Transverse colon (tissue), 4 donors: ENCODE data around the gene LEFTY1.
A peak's percentile ranks its signal among the peaks of the same experiment; 100 is the strongest.

Experiments
- EP300 ChIP-seq: sonication (generic); formaldehyde crosslinking; IDR thresholded peaks from one replicate; pipeline ENCODE4 v1.6.1; 2017; ENCODE audit warnings: antibody characterized with exemption, low read depth
- POLR2A ChIP-seq: fragments of 450-650 bp; IDR thresholded peaks from one replicate; pipeline ENCODE4 v1.6.1; 2016; ENCODE audit warnings: antibody characterized with exemption, mild to moderate bottlenecking, moderate library complexity
- POLR2AphosphoS5 ChIP-seq, 3 donors: sonication (generic); formaldehyde crosslinking; IDR thresholded peaks; one replicate each; pipeline ENCODE4 v1.6.1; 2016; ENCODE audit warnings: antibody characterized with exemption in 3 of 3
- TF ChIP-seq, protein P1 (sequence below), 5 experiments: fragments of 200-600 bp in 3 of 5; fragments of 450-650 bp in 2 of 5; sonication (generic) in 3 of 5; IDR thresholded peaks; 1 replicate in 2 of 5; 2 replicates in 3 of 5; pipeline ENCODE4 v1.5.1; 2016 to 2017; ENCODE audit warnings: antibody characterized with exemption in 5 of 5, inconsistent platforms in 3 of 5, mild to moderate bottlenecking in 2 of 5, moderate library complexity in 1 of 5

DNA sequence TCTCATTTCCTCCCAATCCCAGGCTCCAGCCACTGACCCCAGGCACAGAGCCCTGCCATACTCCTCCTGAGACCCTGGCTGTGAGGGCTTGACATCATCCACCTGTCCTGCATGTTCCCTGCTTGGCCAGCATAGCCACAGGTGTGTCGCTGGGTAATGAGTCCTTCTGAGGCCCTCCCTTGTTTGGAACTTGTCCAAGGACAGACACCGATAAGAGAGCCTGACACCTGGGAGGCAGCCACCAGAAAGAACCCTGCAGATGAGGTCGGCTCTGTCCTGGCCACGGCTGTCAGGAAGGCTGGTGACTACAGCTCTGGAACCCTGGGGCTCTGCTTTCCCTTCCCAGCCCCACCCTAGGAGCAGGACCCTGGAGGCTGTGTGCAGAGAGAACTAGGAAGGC, 41.3 kb downstream of the LEFTY1 start:
- TF ChIP-seq POLR2AphosphoS5 (IDR thresholded peaks at IDR 0.05) (peak in 2 of 3 donors; percentile 46 to 58), POLR2A (no peak), EP300 (no peak)
- TF ChIP-seq, protein P1, sequence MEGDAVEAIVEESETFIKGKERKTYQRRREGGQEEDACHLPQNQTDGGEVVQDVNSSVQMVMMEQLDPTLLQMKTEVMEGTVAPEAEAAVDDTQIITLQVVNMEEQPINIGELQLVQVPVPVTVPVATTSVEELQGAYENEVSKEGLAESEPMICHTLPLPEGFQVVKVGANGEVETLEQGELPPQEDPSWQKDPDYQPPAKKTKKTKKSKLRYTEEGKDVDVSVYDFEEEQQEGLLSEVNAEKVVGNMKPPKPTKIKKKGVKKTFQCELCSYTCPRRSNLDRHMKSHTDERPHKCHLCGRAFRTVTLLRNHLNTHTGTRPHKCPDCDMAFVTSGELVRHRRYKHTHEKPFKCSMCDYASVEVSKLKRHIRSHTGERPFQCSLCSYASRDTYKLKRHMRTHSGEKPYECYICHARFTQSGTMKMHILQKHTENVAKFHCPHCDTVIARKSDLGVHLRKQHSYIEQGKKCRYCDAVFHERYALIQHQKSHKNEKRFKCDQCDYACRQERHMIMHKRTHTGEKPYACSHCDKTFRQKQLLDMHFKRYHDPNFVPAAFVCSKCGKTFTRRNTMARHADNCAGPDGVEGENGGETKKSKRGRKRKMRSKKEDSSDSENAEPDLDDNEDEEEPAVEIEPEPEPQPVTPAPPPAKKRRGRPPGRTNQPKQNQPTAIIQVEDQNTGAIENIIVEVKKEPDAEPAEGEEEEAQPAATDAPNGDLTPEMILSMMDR (IDR thresholded peaks at IDR 0.05): peak in 1 of 5 experiments; percentile 25
